ENCODE results near the gene ZNF442.

DNA sequence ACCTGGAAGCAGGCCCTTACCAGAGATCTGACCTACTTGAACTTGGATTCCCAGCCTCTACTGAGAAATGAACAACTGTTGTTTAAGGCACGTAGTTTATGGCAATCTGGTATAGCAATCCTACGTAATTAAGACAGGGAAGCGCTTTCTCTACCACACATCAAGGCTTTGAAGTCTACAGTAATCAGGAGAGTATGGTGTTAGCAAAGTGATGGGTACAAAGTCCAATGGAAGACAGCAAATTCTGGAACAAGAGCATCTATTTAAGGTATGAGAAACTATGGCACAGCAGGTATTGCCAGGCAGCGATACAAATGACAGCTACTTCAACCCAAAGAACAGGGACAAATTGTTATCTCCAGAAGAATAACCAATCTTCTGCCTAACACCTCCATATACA is 35.1 kb downstream of the ZNF442 start:
- TF ChIP-seq, protein P1, sequence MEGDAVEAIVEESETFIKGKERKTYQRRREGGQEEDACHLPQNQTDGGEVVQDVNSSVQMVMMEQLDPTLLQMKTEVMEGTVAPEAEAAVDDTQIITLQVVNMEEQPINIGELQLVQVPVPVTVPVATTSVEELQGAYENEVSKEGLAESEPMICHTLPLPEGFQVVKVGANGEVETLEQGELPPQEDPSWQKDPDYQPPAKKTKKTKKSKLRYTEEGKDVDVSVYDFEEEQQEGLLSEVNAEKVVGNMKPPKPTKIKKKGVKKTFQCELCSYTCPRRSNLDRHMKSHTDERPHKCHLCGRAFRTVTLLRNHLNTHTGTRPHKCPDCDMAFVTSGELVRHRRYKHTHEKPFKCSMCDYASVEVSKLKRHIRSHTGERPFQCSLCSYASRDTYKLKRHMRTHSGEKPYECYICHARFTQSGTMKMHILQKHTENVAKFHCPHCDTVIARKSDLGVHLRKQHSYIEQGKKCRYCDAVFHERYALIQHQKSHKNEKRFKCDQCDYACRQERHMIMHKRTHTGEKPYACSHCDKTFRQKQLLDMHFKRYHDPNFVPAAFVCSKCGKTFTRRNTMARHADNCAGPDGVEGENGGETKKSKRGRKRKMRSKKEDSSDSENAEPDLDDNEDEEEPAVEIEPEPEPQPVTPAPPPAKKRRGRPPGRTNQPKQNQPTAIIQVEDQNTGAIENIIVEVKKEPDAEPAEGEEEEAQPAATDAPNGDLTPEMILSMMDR (IDR thresholded peaks at IDR 0.05; ENCODE audit: low read depth, low read length, missing input control): no peak
- TF ChIP-seq, protein P2, sequence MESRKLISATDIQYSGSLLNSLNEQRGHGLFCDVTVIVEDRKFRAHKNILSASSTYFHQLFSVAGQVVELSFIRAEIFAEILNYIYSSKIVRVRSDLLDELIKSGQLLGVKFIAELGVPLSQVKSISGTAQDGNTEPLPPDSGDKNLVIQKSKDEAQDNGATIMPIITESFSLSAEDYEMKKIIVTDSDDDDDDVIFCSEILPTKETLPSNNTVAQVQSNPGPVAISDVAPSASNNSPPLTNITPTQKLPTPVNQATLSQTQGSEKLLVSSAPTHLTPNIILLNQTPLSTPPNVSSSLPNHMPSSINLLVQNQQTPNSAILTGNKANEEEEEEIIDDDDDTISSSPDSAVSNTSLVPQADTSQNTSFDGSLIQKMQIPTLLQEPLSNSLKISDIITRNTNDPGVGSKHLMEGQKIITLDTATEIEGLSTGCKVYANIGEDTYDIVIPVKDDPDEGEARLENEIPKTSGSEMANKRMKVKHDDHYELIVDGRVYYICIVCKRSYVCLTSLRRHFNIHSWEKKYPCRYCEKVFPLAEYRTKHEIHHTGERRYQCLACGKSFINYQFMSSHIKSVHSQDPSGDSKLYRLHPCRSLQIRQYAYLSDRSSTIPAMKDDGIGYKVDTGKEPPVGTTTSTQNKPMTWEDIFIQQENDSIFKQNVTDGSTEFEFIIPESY (IDR thresholded peaks at IDR 0.05): no peak
- TF ChIP-seq RAD21 (IDR thresholded peaks at IDR 0.05) (no peak), JUND (IDR thresholded peaks at IDR 0.05) (no peak), NR2F2 (IDR thresholded peaks at IDR 0.05) (no peak)
- TF ChIP-seq, protein P3, sequence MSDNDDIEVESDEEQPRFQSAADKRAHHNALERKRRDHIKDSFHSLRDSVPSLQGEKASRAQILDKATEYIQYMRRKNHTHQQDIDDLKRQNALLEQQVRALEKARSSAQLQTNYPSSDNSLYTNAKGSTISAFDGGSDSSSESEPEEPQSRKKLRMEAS (IDR thresholded peaks at IDR 0.05): peak; percentile 17
- TF ChIP-seq, protein P4, sequence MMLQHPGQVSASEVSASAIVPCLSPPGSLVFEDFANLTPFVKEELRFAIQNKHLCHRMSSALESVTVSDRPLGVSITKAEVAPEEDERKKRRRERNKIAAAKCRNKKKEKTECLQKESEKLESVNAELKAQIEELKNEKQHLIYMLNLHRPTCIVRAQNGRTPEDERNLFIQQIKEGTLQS (IDR thresholded peaks at IDR 0.05): no peak
